Measurements from ENCODE around the gene SLC24A3.

DNA sequence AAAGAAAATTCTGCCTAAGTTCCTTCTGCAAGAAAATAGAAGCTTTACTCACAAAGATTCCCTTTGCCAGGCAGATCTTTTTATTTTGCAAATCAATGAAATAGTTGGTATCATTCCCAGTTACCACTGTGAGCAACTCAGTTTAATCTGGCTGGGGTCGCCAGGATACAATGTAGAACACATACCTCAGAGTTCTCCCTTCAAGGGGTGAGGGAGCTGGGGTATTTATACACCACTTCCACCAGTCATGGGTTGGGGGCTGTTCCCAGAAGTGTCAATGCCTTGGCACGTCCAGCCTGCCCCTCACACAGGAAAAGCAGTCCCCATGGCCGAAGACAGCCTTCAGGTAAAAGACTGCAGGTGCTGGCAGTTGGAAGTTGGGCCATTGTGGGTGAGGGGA, 86.2 kb downstream of the SLC24A3 start:
- TF ChIP-seq, protein P1, sequence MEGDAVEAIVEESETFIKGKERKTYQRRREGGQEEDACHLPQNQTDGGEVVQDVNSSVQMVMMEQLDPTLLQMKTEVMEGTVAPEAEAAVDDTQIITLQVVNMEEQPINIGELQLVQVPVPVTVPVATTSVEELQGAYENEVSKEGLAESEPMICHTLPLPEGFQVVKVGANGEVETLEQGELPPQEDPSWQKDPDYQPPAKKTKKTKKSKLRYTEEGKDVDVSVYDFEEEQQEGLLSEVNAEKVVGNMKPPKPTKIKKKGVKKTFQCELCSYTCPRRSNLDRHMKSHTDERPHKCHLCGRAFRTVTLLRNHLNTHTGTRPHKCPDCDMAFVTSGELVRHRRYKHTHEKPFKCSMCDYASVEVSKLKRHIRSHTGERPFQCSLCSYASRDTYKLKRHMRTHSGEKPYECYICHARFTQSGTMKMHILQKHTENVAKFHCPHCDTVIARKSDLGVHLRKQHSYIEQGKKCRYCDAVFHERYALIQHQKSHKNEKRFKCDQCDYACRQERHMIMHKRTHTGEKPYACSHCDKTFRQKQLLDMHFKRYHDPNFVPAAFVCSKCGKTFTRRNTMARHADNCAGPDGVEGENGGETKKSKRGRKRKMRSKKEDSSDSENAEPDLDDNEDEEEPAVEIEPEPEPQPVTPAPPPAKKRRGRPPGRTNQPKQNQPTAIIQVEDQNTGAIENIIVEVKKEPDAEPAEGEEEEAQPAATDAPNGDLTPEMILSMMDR (IDR thresholded peaks at IDR 0.05), result no peak
- TF ChIP-seq POLR2A (IDR thresholded peaks at IDR 0.05), result no peak

All from heart left ventricle (tissue), 13 donors.